Measurements from ENCODE around the gene CCDC190.

DNA sequence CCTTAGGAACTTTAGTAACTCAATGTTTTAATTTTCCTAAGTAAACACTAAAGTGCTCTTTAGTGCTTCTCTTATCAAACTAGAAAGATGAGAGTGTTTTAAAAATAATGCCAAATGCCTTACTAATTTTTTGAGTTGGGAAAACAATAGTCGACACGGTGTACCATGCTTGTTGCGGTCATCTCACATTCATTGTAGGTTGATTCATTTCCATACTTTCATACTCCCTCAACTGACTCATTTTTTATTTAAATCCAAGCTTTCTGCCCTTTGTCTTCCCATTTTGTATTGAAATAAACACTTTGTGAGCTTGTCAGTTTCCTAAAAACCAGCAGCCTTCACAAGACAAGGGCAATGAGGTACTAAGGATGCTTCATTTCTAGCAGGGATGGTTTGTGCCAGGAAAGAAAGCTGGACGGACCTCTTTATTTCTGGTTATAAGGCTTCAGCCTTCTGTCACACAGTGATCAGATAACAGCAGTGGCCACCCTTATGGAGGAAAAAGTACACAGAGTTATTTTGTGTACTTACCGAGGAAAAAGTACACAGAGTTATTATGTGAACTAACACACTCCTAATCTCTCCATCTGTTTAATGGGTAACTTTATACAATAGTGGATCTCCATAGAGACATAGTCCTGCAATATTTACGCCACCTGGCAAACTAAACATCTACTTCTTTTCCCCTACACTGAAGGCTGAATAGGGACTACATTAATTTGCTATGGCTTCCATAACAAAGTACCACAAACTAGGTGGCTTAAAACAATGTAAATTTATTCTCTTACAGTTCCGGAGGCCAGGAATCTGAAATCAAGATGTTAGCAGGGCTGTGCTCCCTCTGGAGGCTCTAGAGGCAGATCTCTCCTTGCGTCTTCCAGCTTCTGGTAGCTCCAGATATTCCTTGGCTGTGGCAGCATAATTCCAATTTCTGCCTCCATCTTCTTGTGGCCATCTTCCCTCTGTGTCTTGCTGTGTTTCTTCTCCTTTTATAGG is 13.0 kb upstream of the CCDC190 start:
- TF ChIP-seq, protein P1, sequence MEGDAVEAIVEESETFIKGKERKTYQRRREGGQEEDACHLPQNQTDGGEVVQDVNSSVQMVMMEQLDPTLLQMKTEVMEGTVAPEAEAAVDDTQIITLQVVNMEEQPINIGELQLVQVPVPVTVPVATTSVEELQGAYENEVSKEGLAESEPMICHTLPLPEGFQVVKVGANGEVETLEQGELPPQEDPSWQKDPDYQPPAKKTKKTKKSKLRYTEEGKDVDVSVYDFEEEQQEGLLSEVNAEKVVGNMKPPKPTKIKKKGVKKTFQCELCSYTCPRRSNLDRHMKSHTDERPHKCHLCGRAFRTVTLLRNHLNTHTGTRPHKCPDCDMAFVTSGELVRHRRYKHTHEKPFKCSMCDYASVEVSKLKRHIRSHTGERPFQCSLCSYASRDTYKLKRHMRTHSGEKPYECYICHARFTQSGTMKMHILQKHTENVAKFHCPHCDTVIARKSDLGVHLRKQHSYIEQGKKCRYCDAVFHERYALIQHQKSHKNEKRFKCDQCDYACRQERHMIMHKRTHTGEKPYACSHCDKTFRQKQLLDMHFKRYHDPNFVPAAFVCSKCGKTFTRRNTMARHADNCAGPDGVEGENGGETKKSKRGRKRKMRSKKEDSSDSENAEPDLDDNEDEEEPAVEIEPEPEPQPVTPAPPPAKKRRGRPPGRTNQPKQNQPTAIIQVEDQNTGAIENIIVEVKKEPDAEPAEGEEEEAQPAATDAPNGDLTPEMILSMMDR (IDR thresholded peaks at IDR 0.05) = no peak
- no peak for TF ChIP-seq POLR2A (IDR thresholded peaks at IDR 0.05)
